K562 (cell line): ENCODE data around the gene RARG.

ENCODE experiments used
- CTCF ChIP-seq, 3 experiments: IDR thresholded peaks in 2 of 3; conservative IDR thresholded peaks in 1 of 3; 2 replicates each; pipeline ENCODE4 v1.5.1; 2011 to 2012; ENCODE audit warnings: low read length in 3 of 3, mild to moderate bottlenecking in 3 of 3, control low read depth in 2 of 3, improper control_type of control experiment in 1 of 3, inconsistent platforms in 1 of 3, low read depth in 1 of 3, mixed read lengths in 1 of 3, moderate library complexity in 1 of 3; ENCODE audit not compliant: insufficient read depth in 2 of 3
- EHMT2 ChIP-seq: fragments of 450-650 bp; IDR thresholded peaks from 2 replicates; pipeline ENCODE4 v1.6.1; 2018; ENCODE audit warnings: antibody characterized with exemption
- LCOR ChIP-seq: sonication (generic); formaldehyde crosslinking; IDR thresholded peaks from 2 replicates; pipeline ENCODE4 v1.8.0; 2022; ENCODE audit warnings: mild to moderate bottlenecking, missing genetic modification reagents
- MAX ChIP-seq: sonication (generic); formaldehyde crosslinking; IDR thresholded peaks from 2 replicates; pipeline ENCODE4 v1.9.0; 2022; ENCODE audit warnings: mild to moderate bottlenecking, missing genetic modification reagents

GRCh38 chr12:53217051-53217930, 14.7 kb downstream of the RARG start:
- TF ChIP-seq LCOR (CRISPR knock-in tag) (no peak), MAX (CRISPR knock-in tag) (no peak), CTCF (IDR thresholded peaks at IDR 0.05 in 2 of 3, conservative IDR thresholded peaks at IDR 0.05 in 1 of 3; ENCODE audit: insufficient read depth in 2 of 3, low read depth in 1 of 3, low read length in 3 of 3) (no peak), EHMT2 (no peak)
